HG03097 (cell line): Measurements from ENCODE around the gene TBL1Y.
"Not testable (repeated sequence)": the region's sequence is repeated elsewhere in the genome, so short reads cannot be mapped to it uniquely, and the experiment has no call there.

Experiments used
- ATAC-seq: cut with Tn5 transposase; IDR thresholded peaks from one replicate; pipeline ENCODE4 v1.9.1; 2021; ENCODE audit not compliant: unreplicated experiment, low FRiP score

Gene TBL1Y

GRCh38 chrY:6972271-6972887 lies 61.9 kb downstream of the TBL1Y start:
- no peak for ATAC-seq

GRCh38 chrY:6974971-6975370 lies 64.5 kb downstream of the TBL1Y start:
- no peak for ATAC-seq

DNA sequence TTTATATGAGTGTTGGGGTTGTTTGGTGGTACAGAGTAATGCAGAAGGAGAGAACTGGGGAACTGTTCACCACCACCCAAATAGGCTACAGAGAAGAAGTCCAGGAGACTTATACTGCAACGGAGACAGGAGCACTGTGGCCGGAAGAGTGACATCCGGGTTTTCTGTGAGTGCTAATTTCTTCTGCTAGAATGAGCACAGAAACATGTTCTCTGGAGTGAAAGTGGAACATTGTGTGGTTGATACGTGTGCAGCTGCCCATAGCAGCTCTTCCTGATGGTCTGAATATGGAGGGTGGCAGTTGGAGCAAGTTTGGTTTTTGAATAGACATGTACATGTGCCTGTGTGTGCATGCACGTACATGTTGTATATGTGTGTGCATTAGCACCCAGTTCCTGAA lies 67.3 kb downstream of the TBL1Y start:
- ATAC-seq = no peak

DNA sequence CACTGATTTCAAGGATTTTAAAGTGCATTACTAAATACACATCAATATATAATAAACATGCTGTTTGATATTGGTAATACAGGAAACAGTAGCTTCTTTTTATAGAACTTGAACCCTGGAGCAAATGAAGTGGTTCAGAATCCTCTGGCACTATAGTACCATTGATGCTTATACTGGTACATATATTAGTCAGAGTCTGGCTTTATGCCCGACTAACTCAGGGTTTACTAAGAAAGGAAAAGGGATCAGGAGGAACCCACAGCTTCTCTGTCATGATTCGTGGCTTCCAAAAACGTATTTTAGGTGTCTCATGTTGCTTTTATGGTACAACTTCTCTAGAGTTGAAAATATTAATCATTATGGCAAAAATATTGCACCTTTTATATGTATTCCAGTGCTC lies 72.7 kb downstream of the TBL1Y start:
- ATAC-seq = no peak

DNA sequence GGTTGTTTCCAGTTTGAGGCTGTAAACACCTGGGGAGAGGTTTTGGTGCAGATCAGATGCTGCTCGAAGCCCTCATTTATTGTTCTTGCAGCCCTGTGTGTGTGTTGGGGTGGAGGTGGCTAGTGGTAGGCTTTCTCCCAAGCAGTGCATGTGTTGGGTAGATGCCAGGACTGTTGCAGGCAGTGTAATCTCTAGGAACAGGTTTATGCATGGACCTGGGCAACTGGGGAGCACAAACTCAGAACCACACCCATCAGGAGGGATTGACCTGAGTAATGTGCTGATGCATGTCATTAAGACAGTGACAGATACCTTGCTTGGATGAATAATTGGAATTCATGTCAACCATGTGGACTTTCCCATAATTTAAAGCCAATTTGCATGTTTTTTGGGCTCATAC lies 77.3 kb downstream of the TBL1Y start:
- ATAC-seq = no peak

DNA sequence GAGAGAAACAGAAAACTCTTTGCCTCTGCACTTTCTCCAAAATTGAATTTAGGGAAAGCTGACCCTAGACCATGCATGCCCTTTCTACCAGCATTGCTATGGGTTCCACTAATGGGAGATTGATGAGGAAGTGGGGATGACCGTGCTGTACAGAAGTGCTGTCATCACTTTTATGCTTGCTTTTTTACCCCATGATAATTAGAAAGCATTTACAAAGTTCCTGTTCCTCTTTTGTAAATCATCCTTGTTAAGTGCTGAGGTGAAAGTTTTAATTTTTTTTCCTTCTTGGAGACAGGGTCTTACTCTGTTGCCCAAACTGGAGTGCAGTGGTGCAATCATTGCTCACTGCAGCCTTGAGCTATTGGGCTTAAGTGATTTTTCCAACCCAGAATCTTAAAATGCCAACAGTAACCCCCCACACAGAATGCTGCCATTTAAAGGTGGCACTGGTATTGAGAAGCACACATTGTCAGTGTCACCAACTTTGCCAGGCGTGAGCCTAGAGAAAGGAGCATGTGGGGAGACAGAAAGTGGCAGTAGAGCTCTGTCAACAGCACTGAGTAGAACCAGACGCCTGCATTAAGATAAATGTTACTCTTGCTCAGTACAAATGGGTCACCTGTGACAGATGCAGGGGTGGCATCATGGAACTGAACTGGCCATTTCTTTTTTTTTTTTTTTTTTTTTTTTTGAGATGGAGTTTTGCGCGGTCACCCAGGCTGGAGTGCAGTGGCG lies 79.6 kb downstream of the TBL1Y start:
- no peak for ATAC-seq

DNA sequence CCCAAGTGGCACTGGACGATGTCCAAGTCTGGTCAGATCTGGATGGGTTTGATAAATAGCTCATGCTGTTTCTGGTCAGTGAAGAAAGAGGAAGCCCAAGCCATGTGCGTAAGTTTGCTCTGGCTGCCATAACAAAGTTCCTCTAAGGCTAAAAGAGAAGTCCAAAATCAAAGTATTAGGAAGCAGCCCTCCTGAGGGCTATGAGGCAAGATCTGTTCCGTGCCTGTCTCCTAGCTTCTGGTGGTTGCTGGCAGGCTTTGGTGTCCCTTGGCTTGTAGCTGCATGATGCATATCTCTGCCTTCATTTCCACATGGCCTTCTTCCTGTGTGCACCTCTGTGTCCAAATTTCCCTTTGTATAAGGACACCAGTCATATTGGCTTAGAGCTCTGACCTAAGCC lies 81.5 kb downstream of the TBL1Y start:
- ATAC-seq = no peak

DNA sequence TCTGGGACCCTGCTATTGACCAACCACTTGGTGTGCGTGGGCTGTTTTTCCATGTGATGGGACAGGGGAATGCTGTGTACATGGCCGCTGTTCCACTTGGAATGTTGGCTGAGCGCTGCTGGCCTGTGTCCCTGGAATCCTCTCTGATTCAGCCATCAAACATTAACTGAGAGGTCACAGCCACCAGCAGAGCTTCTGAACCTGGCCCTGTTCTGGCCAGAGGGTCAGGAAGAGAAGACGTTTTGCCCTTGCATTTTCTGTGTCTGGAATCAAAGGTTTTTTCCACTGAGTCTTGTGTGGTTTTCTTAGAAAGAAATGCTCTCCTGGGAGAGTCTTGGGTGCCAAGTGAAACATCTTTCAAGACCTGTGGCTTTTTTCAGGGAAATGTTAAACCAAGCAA lies 85.5 kb downstream of the TBL1Y start:
- no peak for ATAC-seq

GRCh38 chrY:6997503-6998066 lies 87.1 kb downstream of the TBL1Y start:
- no peak for ATAC-seq

DNA sequence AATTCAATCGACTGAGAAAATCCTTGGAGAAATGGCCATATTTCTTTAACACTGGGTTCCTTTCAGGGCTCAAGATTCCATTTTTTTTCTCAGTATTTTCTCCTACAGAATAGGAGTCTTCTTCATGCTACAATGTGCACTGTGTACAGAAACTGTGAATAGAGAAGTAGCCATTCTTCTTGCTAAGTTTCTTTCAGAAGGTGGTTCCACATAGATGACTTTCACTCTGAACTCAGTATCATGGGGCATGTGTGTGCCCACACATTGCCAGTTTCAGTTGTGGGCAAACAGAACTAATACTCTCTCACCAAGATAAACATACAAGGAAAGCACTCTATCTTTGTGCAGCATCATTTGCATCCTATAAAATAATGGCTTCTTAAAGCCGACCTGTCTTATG lies 89.4 kb downstream of the TBL1Y start:
- no peak for ATAC-seq

GRCh38 chrY:7002581-7002980 lies 92.1 kb downstream of the TBL1Y start:
- ATAC-seq = no peak

GRCh38 chrY:7007911-7008310 lies 97.4 kb downstream of the TBL1Y start:
- no peak for ATAC-seq

- no peak for ATAC-seq
Observed at GRCh38 chrY:7008578-7009355, 98.3 kb downstream of the TBL1Y start.

GRCh38 chrY:7013051-7013450 lies 102.6 kb downstream of the TBL1Y start:
- ATAC-seq = no peak

DNA sequence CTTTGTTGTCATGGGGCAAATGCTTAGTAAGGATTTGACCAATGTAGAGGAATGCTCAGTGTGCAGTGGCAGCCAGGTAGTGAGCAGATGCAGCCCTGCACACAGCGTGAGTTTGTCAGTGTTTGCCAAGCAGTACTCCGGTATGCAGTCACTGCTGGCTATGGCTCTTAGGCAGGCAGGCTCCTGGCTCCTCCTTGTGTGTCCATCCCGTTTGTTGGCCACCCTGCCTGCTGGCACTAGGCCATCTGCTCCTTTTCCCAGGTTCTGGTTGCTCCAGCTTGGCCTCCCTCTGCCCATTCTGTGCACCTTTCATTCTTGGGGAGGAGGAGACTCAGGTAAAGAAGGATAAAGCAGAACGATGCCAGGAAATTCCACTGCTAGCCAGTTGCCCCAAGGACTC lies 106.0 kb downstream of the TBL1Y start:
- ATAC-seq = no peak

DNA sequence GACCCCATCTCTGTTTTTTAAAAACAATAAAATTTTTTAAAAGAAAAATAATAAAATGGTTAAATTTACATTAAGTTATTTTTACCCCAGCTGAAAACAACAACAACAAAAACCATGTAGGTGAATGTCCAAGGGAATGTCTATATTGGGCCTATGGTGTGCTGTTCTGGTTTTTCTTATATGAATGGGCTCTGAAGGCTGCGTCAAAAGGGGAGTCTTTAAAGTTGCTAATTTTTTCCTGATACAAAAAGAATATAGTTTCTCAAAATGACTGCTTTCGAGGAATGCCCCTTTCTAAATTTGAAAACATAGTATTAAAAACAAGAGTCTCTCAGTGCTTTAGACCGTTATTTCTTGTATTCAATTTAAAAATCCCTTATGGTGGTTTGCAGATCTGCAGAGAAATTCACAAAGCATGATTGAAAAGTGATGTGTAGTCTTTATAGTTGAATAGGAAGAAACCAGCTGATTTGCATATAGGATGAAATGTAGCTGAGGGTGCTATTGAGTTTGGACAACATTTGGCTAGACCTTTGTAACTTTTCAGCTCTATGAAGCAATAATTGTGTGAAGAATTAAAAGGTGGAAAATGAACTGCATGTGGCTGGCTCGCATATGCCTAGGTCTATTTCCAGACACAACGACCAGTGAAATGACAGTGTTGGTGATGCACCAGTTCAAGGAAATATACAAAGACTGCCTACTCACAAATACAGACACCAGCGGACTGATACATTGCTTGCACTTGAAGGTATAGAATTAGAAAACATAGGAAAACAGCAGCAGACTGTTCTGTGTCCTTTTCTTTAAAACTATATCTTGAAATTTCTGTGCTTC lies 107.0 kb downstream of the TBL1Y start:
- ATAC-seq = no peak

GRCh38 chrY:7039037-7039436 lies 128.5 kb downstream of the TBL1Y start:
- no peak for ATAC-seq

DNA sequence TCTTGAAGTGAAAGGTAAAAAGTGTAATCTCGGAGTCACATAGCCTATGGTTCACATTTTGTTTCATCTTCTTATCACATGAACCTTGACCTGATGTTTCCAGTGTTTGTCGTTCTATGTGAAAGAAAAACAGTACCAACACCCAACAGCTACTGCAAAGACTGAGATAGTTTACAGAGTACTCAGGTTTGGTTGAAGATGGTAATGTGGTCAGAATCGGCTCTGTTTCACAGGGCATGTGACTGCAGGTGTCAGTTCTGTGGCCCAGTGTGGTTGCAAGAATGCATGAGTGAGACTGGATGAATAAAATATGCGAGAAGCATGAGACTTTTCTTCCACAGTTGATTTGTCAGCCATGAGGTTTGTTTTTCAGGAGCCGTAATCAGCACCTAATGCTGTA lies 130.2 kb downstream of the TBL1Y start:
- ATAC-seq = no peak

GRCh38 chrY:7041983-7042382 lies 131.5 kb downstream of the TBL1Y start:
- no peak for ATAC-seq

- not testable (repeated sequence) for ATAC-seq
Observed at GRCh38 chrY:7052461-7052860, 142.0 kb downstream of the TBL1Y start.

DNA sequence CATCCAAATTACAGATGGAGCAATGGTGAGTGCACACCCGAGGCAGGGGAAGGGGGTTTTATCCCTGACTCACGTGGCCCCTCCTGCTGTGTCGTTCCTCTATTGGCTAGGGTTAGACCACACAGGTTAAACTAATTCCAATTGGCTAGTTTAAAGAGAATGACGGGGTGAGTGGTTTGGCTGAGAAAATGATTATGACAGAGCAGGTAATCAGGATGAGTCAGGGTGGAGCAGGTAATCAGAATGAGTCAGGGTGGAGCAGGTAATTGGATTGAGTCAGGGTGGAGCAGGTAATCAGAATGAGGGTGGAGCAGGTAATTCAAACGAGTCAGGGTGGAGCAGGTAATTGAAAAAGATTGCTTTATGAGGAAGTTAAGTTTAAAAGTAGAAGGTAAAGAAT lies 146.4 kb downstream of the TBL1Y start:
- no peak for ATAC-seq
